SK-N-SH (cell line): ENCODE results near the gene RNF167. TPM values are rescaled to one million over a fixed set of nuclear protein-coding genes. Genes with fewer than 3 reads are reported as not detected.

Experiments used
- CTCF ChIP-seq: fragments of 200-600 bp; sonication (generic); IDR thresholded peaks from 2 replicates; pipeline ENCODE4 v1.6.1; 2017; ENCODE audit warnings: antibody characterized with exemption, mild to moderate bottlenecking, moderate library complexity
- EZH2phosphoT487 ChIP-seq: fragments of 200-600 bp; sonication (generic); IDR thresholded peaks from 2 replicates; pipeline ENCODE4 v1.6.1; 2017; ENCODE audit warnings: low read depth, mixed run types, mild to moderate bottlenecking, antibody characterized with exemption, moderate library complexity, borderline replicate concordance
- FOSL2 ChIP-seq: IDR thresholded peaks from 2 replicates; pipeline ENCODE4 v1.4.0; 2012; ENCODE audit warnings: low read depth, mild to moderate bottlenecking, moderate library complexity, borderline replicate concordance
- FOXJ3 ChIP-seq: sonication (generic); formaldehyde crosslinking; IDR thresholded peaks from 2 replicates; pipeline ENCODE4 v1.5.1; 2020; ENCODE audit warnings: mild to moderate bottlenecking, missing genetic modification reagents
- FOXM1 ChIP-seq: IDR thresholded peaks from 2 replicates; pipeline ENCODE4 v1.4.0; 2012; ENCODE audit warnings: low read depth, mild to moderate bottlenecking
- GATA2 ChIP-seq: sonication (generic); formaldehyde crosslinking; IDR thresholded peaks from 2 replicates; pipeline ENCODE4 v1.5.0; 2020; ENCODE audit warnings: mild to moderate bottlenecking, missing genetic modification reagents
- MAX ChIP-seq: IDR thresholded peaks from 2 replicates; pipeline ENCODE4 v1.4.0; 2012; ENCODE audit warnings: low read depth
- MEF2A ChIP-seq: IDR thresholded peaks from 2 replicates; pipeline ENCODE4 v1.4.0; 2012; ENCODE audit warnings: low read depth, borderline replicate concordance
- NFIC ChIP-seq: IDR thresholded peaks from 2 replicates; pipeline ENCODE4 v1.4.0; 2012; ENCODE audit warnings: borderline replicate concordance
- NRF1 ChIP-seq: IDR thresholded peaks from 2 replicates; pipeline ENCODE4 v1.6.1; 2012; ENCODE audit warnings: low read depth, mild to moderate bottlenecking, low read length
- RFX5 ChIP-seq: IDR thresholded peaks from 2 replicates; pipeline ENCODE4 v1.6.1; 2012; ENCODE audit warnings: mild to moderate bottlenecking, improper control_type of control experiment, low read length
- SIN3A ChIP-seq: IDR thresholded peaks from 2 replicates; pipeline ENCODE4 v1.6.1; 2012; ENCODE audit warnings: low read depth, mild to moderate bottlenecking, low read length, moderate library complexity, borderline replicate concordance
- TAF1 ChIP-seq: IDR thresholded peaks from 2 replicates; pipeline ENCODE4 v1.6.1; 2012; ENCODE audit warnings: low read depth, mild to moderate bottlenecking, low read length, moderate library complexity, borderline replicate concordance
- TCF12 ChIP-seq: IDR thresholded peaks from 2 replicates; pipeline ENCODE4 v1.4.0; 2012
- TEAD4 ChIP-seq: IDR thresholded peaks from 2 replicates; pipeline ENCODE4 v1.4.0; 2012; ENCODE audit warnings: mild to moderate bottlenecking, borderline replicate concordance; ENCODE audit not compliant: insufficient read depth
- USF1 ChIP-seq: IDR thresholded peaks from 2 replicates; pipeline ENCODE4 v1.4.0; 2012; ENCODE audit warnings: low read depth, borderline replicate concordance
- USF2 ChIP-seq: fragments of 150-350 bp; IDR thresholded peaks from 2 replicates; pipeline ENCODE4 v1.6.1; 2017; ENCODE audit warnings: antibody characterized with exemption, low read length, low read depth, borderline replicate concordance
- YY1 ChIP-seq: IDR thresholded peaks from 2 replicates; pipeline ENCODE4 v1.4.0; 2012; ENCODE audit warnings: low read depth, mild to moderate bottlenecking
- ZBTB33 ChIP-seq: IDR thresholded peaks from 2 replicates; pipeline ENCODE4 v1.4.0; 2012; ENCODE audit warnings: low read depth, borderline replicate concordance
- polyA plus RNA-seq, 3 experiments: library from polyadenylated mRNA; depleted of rRNA; stranded (reverse); fragments of >200 nt; gene quantifications; 2 replicates each; pipeline ENCODE4 v1.2.3, GENCODE V29; 2012

Gene RNF167
- polyA plus RNA-seq, 1 of the 3 experiments (the other 2 are of a cell fraction) = 115 TPM

- TF ChIP-seq RFX5 = no peak; the same call in 1 of the 2 replicates
- no peak for TF ChIP-seq TAF1
- peak; percentile 12; the same call in 1 of the 2 replicates for TF ChIP-seq FOSL2
- TF ChIP-seq MEF2A = no peak
- no peak for TF ChIP-seq ZBTB33
- no peak for TF ChIP-seq CTCF
- TF ChIP-seq NFIC = no peak
- TF ChIP-seq USF1 = peak; percentile 57; the same call in 1 of the 2 replicates
- TF ChIP-seq TCF12 = no peak
- TF ChIP-seq EZH2phosphoT487 = no peak
- TF ChIP-seq FOXM1 = no peak
- peak; percentile 9; the same call in 1 of the 2 replicates for TF ChIP-seq TEAD4
- TF ChIP-seq GATA2 = no peak
- TF ChIP-seq USF2 = no peak
- TF ChIP-seq NRF1 = no peak
- TF ChIP-seq SIN3A = peak; percentile 46; the same call in 1 of the 2 replicates
- TF ChIP-seq YY1 = no peak
- no peak for TF ChIP-seq FOXJ3 (CRISPR knock-in tag)
- TF ChIP-seq MAX = peak; percentile 85; the same call in 1 of the 2 replicates
These were observed 9.4 kb downstream of the RNF167 start (continued) for GRCh38 chr17:4949321-4950074.
